HG03159 (cell line): ENCODE data around the gene SPOCK1.
"Not testable (repeated sequence)": the region's sequence is repeated elsewhere in the genome, so short reads cannot be mapped to it uniquely, and the experiment has no call there.

Experiments used
- ATAC-seq: cut with Tn5 transposase; IDR thresholded peaks from one replicate; pipeline ENCODE4 v1.9.1; 2021; ENCODE audit warnings: mild to moderate bottlenecking, moderate library complexity; ENCODE audit not compliant: unreplicated experiment

SPOCK1 gene

DNA sequence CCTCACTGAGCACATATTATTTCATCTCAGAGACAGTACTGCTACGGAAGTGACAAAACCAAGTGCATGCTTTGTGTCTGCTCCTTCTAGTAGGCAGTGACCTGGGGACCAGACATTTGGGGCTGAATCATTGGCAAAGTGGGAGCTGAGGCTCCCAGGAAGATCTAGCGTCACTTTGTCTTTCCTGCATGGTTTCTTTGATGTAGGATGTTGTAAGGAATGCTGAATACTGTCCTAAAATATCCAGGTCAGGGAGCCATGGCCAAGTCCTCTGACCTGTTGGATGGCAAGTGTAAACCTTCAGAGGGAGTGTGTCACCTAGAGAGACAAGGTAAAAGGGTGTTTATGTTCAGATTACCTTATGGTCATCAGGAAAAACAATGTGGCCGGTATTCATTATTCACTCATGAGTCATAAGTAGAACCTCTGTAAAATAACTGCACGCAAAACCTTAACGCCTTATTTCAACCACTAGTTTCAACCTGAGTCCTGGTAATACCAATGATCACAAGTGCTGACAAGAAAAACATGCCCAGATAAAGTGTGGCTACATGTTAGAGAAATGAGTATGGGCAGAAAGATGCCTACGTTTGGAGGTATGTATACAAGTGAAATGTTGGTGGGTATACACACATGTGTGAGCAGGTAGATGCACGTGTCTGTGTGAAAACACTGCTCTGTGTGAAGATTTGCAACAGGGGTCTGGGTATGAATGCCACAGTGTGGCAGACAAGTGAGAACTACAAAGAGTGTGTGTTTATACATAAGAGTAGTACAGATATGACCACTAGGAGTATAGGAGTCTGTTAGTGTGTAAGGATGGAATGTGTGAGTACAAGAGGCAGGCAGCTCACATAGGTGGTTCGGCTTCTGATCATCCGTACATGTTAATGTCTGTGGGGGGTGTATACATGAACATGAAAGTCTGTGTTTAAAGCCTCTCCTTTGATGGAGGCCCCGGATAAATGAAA, 263.9 kb downstream of the SPOCK1 start:
- ATAC-seq = no peak

GRCh38 chr5:137233726-137234125, 265.4 kb downstream of the SPOCK1 start:
- no peak for ATAC-seq

DNA sequence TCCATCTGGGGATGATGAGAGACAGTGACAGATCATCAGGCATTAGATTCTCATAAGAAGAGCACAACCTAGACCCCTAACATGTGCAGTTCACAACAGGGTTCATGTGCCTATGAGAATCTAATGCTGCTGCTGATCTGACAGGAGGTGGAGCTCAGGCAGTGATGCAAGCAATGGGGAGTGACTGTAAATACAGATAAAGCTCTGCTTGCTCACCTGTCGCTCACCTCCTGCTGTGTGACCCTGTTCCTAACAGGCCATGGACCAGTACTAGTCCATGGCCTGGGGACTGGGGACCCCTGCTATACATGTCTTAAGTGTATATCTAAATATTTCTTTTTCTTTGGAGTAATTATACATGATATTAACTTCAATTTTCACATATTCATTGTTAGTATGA, 265.8 kb downstream of the SPOCK1 start:
- ATAC-seq = not testable (repeated sequence)

DNA sequence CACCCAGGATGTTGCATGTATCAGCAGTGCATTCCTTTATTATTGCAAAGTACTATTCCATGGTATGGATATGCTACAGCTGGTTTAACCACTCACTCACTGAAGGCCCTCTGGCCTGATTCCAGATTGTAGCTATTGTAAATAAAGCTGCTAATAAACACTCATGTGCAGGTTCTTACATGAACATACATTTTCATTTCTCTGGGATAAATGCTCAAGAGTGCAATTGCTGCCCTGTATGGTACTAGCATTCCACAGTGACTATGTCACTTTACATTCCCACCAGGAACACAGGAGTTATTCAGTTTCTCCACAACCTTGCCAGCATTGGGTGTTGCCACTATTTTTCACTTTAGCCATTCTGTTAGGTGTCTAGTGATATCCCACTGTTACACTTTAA, 267.6 kb downstream of the SPOCK1 start:
- ATAC-seq = no peak

DNA sequence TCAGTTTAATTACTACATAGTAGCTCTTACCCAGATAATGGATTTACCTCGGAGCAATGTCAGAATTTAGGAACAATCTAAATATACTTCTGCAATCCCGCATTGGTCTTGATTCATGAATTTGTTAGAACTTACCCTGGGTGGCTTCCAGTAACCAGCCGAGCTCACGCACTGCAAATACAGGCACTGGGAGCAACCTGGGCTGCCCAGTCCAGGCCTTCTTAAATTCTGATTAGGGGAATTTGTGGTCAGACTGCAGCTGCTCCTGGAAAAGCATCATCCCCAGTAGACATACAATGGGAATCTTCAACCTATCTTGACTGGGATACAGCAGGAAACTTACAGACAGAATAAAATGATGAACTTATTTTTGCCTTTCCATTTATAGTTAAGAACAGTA, 270.3 kb downstream of the SPOCK1 start:
- ATAC-seq = no peak

- no peak for ATAC-seq
Measured at GRCh38 chr5:137226081-137226480, 273.0 kb downstream of the SPOCK1 start.

- no peak for ATAC-seq
Measured at GRCh38 chr5:137223324-137224295, 275.5 kb downstream of the SPOCK1 start.

GRCh38 chr5:137221943-137222342, 277.2 kb downstream of the SPOCK1 start:
- no peak for ATAC-seq

DNA sequence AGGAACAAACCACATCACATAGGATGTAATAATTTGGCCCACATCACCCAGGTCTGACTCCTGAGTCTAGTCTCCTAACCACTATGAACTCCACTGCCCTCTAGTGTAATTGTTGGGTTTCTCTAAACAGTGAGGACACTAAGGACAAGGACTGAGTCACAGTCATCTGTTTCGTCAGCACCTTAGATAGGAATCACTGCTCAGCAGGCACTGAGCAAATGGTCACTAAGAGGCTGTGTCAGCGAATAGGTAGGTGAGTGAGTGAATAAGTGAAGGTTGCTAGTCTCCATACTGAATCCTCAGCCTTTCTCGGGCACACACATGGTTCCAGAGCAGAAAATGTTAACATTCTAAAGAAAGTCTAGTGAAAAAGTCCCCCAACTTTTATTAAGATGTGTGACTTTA, 278.6 kb downstream of the SPOCK1 start:
- peak; percentile 82 for ATAC-seq

GRCh38 chr5:137218896-137219295, 280.2 kb downstream of the SPOCK1 start:
- ATAC-seq = no peak

DNA sequence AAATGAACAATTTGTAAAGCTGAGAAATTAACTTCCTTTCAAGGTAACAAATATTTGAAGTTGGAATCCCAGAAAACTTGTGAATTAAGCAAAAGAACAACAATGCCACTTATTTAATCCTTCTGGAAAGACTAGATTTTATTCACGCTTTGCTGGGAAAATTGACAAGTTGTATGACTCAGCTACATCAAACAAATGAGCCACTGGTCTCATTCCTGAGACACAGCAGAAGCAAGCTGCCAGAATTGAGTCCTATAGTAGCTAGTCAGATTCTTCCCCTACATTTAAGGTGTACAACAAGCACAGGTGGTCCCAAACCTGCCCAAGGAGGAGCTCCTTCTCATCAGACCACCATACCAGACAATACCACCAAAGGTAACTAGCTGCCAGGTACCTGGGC, 280.7 kb downstream of the SPOCK1 start:
- ATAC-seq = no peak

DNA sequence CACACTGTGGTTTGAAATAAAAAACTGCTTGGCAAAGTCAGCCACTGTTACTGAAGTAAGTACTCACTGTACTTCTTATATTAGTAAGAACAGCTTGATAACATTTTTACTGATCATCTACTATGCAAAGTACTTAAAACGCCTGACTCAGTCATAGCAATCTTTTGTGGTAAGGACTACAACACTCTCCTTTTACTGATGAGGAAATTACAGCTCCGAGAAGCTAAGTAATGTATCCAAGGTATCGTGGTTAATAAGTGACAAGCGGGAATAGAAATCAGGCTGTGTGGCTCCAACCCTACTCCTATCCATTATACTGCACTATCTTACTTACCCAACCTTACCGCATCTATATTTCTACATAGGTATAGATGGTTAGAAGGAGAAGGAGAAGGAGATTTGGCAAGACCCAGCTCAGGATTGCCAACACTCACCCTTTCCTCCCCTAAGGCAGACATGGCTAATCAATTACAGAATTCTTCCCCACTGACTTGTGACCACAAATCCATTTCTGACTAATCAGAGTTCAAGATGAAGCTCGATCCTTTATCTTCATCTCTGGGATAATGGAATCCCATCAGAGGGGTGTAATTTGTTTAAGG, 281.4 kb downstream of the SPOCK1 start:
- ATAC-seq = no peak

- no peak for ATAC-seq
Measured at GRCh38 chr5:137216976-137217598, 282.0 kb downstream of the SPOCK1 start.

DNA sequence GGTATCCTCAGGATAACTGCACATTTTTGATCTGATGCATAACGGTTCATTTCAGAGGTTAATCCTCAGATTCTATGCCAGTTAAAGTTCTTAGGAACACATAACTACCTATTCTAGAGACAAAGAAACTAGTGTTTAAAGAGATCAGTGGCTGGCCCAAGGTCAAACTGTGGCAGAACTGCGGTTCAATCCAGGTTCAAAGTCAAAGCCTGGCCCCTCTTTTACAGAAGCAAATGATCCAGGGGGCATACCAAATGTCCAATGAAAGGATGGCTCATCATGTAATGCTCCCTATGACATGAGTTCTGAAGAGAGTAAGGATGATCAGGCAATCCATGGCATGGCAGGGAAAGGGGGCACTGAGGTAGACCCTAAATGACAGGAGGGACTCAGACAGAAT, 283.3 kb downstream of the SPOCK1 start:
- ATAC-seq = no peak

GRCh38 chr5:137215261-137215660, 283.9 kb downstream of the SPOCK1 start:
- ATAC-seq = no peak

- no peak for ATAC-seq
Measured at GRCh38 chr5:137214446-137215189, 284.5 kb downstream of the SPOCK1 start.

DNA sequence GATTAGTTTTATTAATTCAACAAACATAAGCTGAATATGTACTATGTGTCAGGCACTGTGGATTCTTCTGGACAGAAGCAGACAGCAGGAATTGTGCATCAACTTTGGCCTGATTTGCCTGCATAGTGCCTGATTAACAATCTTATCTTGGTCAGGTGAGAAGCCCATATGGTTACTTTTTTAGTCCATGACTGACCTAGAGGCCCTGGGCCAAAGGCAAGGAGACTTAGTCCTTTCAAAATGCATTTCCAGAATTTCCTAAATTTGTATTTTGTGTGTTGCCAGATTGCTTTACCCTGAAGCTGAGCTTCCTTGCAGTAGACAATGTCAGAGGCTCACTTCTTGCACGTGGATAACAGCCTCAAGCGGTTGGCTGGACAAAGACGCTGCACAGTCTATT, 286.7 kb downstream of the SPOCK1 start:
- ATAC-seq = no peak

- no peak for ATAC-seq
Measured at GRCh38 chr5:137209232-137209809, 289.8 kb downstream of the SPOCK1 start.

- ATAC-seq = no peak
Measured at GRCh38 chr5:137207023-137207760, 291.9 kb downstream of the SPOCK1 start.
